ENCODE data around the gene DCP1A.
"Not testable (repeated sequence)": the region's sequence is repeated elsewhere in the genome, so short reads cannot be mapped to it uniquely, and the experiment has no call there.

The DCP1A gene

DNA sequence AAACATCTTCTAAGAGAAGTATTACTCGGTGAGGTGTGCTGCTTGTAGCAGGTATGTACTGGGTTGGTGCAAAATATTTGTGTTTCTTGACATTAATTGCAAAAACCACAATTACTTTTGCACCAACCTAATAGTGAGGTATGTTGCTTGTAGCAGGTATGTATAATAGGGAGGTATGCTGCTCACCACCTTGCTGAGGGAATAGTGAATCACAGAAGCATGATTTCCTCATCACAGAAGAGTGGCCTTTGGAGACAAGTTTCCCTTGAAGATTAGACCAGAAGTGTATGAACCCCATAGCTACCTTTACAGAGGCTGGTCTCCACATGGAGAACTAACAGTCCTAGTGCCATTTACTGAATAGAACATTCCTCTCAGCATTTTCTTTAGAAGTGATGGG is 15.5 kb downstream of the DCP1A start:
- Histone ChIP-seq H3K4me1 (ENCODE audit: control insufficient read depth in 2 of 2, insufficient read depth in 2 of 2, low read length in 2 of 2) (no peaks in the 10 kb centered on the region), H3K9me3 (ENCODE audit: control insufficient read depth in 2 of 2, low read length in 2 of 2) (no peaks in the 10 kb centered on the region), H3K9ac (ENCODE audit: low read depth in 1 of 2, low read length in 2 of 2) (no peak overlapping the region), H3K27ac (ENCODE audit: low read depth in 2 of 2, low read length in 2 of 2) (no peak overlapping the region), H3K27me3 (ENCODE audit: control insufficient read depth in 2 of 2, insufficient read depth in 2 of 2, low read length in 2 of 2) (no peaks in the 10 kb centered on the region), H3K36me3 (ENCODE audit: control insufficient read depth in 2 of 2, insufficient read depth in 2 of 2, low read length in 2 of 2) (peaks cover 13 to 26% of the 10 kb centered on the region in 2 donors), H3K4me3 (ENCODE audit: low read length in 2 of 2) (no peak overlapping the region)

DNA sequence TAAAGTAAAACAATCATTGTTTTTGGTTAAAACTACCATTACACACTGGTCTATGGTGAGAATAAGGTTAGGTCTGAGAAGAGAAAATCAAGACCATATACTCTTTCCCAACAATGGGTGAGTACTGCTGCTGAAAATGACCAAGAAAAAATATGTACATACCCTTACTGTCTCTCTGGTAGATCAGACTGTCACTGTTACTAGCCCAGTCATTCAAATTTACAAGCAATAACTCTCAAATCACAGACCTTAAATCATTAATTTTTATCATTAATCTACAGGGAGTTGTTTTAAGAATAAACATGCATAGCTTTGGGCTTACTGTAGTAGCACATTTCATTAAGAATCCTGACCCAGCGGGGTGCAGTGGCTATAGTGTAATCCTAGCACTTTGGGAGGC is 17.4 kb downstream of the DCP1A start:
- H3K27me3 ChIP-seq (ENCODE audit: control insufficient read depth in 2 of 2, insufficient read depth in 2 of 2, low read length in 2 of 2) = no peaks in the 10 kb centered on the region
- H3K9ac ChIP-seq (ENCODE audit: low read depth in 1 of 2, low read length in 2 of 2) = no peak overlapping the region
- H3K27ac ChIP-seq (ENCODE audit: low read depth in 2 of 2, low read length in 2 of 2) = no peak overlapping the region
- no peak overlapping the region for H3K4me3 ChIP-seq (ENCODE audit: low read length in 2 of 2)
- H3K4me1 ChIP-seq (ENCODE audit: control insufficient read depth in 2 of 2, insufficient read depth in 2 of 2, low read length in 2 of 2) = no peaks in the 10 kb centered on the region
- peaks cover 18 to 29% of the 10 kb centered on the region in 2 donors for H3K36me3 ChIP-seq (ENCODE audit: control insufficient read depth in 2 of 2, insufficient read depth in 2 of 2, low read length in 2 of 2)
- no peaks in the 10 kb centered on the region for H3K9me3 ChIP-seq (ENCODE audit: control insufficient read depth in 2 of 2, low read length in 2 of 2)

DNA sequence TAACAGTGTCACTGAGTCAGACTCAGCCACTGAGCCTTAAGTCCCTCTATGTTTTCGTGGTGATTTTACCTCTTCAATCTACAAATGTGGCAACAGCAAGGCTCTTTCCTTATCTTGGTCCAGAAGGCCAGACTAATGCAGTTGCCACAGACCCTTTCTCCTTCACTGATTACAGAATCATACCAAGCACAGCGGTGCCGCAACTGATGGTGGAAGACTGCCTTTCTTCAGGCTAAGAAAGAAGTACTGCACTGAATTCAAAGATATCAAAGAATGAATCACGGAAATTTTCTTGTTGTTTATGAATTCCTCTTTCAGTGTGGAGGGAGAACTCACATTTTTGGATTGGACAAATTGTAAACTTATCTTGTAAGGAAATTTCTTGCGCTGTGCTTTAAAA is 18.6 kb downstream of the DCP1A start:
- H3K9ac ChIP-seq (ENCODE audit: low read depth in 1 of 2, low read length in 2 of 2) = no peak overlapping the region
- H3K9me3 ChIP-seq (ENCODE audit: control insufficient read depth in 2 of 2, low read length in 2 of 2) = no peaks in the 10 kb centered on the region
- no peaks in the 10 kb centered on the region for H3K4me1 ChIP-seq (ENCODE audit: control insufficient read depth in 2 of 2, insufficient read depth in 2 of 2, low read length in 2 of 2)
- no peak overlapping the region for H3K4me3 ChIP-seq (ENCODE audit: low read length in 2 of 2)
- H3K27ac ChIP-seq (ENCODE audit: low read depth in 2 of 2, low read length in 2 of 2) = no peak overlapping the region
- H3K36me3 ChIP-seq (ENCODE audit: control insufficient read depth in 2 of 2, insufficient read depth in 2 of 2, low read length in 2 of 2) = peaks cover 15 to 22% of the 10 kb centered on the region in 2 donors
- no peaks in the 10 kb centered on the region for H3K27me3 ChIP-seq (ENCODE audit: control insufficient read depth in 2 of 2, insufficient read depth in 2 of 2, low read length in 2 of 2)

DNA sequence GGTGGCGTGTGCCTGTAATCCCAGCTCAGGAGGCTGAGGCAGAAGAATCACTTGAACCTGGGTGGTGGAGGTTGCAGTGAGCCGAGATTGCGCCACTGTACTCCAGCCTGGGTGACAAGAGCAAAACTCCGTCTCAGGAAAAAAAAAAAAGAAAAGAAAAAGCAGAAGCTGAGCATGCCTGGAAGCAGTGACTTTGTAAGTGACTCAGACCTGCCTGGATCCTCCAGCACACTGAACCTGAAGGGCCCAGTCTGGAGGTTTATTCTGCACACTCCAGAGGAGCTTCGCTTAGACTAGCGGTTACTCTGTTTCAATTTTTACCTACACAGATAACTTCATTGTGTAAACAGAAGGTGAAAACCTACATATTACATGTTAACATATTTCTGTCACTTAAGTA is 19.4 kb downstream of the DCP1A start:
- not testable (repeated sequence) for H3K27me3 ChIP-seq (ENCODE audit: control insufficient read depth in 2 of 2, insufficient read depth in 2 of 2, low read length in 2 of 2); H3K9ac ChIP-seq (ENCODE audit: low read depth in 1 of 2, low read length in 2 of 2); H3K4me1 ChIP-seq (ENCODE audit: control insufficient read depth in 2 of 2, insufficient read depth in 2 of 2, low read length in 2 of 2); H3K4me3 ChIP-seq (ENCODE audit: low read length in 2 of 2); H3K27ac ChIP-seq (ENCODE audit: low read depth in 2 of 2, low read length in 2 of 2); H3K9me3 ChIP-seq (ENCODE audit: control insufficient read depth in 2 of 2, low read length in 2 of 2)
- peaks cover 13 to 20% of the 10 kb centered on the region in 2 donors for H3K36me3 ChIP-seq (ENCODE audit: control insufficient read depth in 2 of 2, insufficient read depth in 2 of 2, low read length in 2 of 2)

DNA sequence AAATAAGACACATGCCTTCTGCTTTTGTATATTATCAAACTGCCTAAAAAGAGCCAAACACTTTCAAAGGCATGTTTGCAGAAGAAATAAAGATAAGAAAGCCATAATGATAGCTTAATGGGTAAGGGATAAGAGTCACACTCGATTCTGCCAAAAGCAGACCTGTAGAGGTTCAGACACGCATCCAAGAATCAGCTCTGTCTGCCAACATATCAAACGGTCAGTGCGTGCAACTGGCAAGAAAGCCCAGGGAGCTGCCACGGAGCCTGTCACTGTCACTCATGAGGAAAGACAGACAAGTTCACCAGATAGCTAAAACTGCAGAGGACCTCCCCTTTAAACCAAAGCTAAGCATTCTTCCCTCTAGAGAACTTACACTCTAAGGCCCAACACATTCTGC is 23.2 kb downstream of the DCP1A start:
- no peaks in the 10 kb centered on the region for H3K27me3 ChIP-seq (ENCODE audit: control insufficient read depth in 2 of 2, insufficient read depth in 2 of 2, low read length in 2 of 2)
- H3K9ac ChIP-seq (ENCODE audit: low read depth in 1 of 2, low read length in 2 of 2) = no peak overlapping the region
- no peak overlapping the region for H3K27ac ChIP-seq (ENCODE audit: low read depth in 2 of 2, low read length in 2 of 2)
- no peaks in the 10 kb centered on the region for H3K4me1 ChIP-seq (ENCODE audit: control insufficient read depth in 2 of 2, insufficient read depth in 2 of 2, low read length in 2 of 2)
- H3K36me3 ChIP-seq (ENCODE audit: control insufficient read depth in 2 of 2, insufficient read depth in 2 of 2, low read length in 2 of 2) = peaks cover 8 to 9% of the 10 kb centered on the region in 2 donors
- no peaks in the 10 kb centered on the region for H3K9me3 ChIP-seq (ENCODE audit: control insufficient read depth in 2 of 2, low read length in 2 of 2)
- H3K4me3 ChIP-seq (ENCODE audit: low read length in 2 of 2) = no peak overlapping the region

DNA sequence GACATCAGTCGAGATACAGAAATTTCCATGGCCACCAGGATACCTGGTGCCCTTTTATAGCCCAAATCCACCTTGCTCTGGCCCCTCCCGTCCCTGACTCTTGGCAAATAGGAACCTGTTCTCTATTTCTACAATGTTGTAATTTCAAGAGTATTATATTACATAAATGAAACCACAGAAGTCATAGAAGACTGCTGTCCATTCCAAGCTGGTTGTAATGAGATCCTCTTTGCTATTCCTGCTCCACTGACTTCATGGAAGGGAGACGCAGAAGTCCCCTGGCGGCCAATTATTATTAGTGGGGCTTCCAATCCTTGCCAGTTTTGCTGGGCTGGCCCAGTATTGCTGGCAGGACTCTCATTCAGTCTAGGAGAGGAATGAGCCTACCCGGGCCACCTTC is 26.6 kb downstream of the DCP1A start:
- Histone ChIP-seq H3K9ac (ENCODE audit: low read depth in 1 of 2, low read length in 2 of 2) (no peak overlapping the region), H3K27ac (ENCODE audit: low read depth in 2 of 2, low read length in 2 of 2) (no peak overlapping the region), H3K4me1 (ENCODE audit: control insufficient read depth in 2 of 2, insufficient read depth in 2 of 2, low read length in 2 of 2) (no peaks in the 10 kb centered on the region), H3K4me3 (ENCODE audit: low read length in 2 of 2) (no peak overlapping the region), H3K9me3 (ENCODE audit: control insufficient read depth in 2 of 2, low read length in 2 of 2) (no peaks in the 10 kb centered on the region), H3K36me3 (ENCODE audit: control insufficient read depth in 2 of 2, insufficient read depth in 2 of 2, low read length in 2 of 2) (peaks cover 9 to 10% of the 10 kb centered on the region in 2 donors), H3K27me3 (ENCODE audit: control insufficient read depth in 2 of 2, insufficient read depth in 2 of 2, low read length in 2 of 2) (no peaks in the 10 kb centered on the region)

DNA sequence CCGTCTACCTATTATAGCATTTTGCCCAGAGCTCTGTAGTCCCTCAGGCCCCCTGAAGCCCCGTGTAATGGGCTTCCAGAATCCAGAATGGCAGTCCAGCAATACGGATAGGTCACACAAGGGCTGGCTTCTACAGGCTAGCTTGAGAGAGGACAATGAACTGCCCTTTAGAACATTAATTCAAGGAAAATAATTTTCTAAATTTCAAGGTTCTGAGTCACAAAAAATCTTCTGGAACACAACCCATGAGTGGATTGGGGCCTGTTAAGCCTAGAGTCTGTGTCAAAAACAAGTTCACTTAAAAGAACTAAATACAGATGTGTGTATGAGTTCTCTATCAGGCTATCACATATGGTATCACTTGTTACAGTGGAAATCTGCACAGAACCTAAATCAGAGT is 28.8 kb downstream of the DCP1A start:
- no peak overlapping the region for H3K9ac ChIP-seq (ENCODE audit: low read depth in 1 of 2, low read length in 2 of 2)

DNA sequence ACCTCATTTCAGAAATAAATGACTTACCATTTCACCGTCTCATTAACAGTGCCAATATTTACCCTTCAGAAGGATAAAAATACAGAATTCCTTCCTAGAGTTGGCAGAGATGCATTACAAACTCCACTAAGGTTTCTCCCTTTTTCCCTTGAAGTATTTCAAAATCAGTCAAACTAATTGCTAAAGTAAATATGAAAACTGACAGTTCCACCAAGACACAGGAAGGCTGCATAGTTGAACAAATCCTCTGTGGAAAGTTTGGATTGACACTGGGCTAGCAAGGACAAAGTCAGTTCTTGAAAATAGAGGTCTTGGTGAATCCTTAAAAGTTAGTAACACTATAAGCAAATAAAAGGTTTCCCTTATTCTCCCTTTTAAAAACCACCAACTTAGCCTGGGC is 34.5 kb downstream of the DCP1A start:
- H3K27ac ChIP-seq (ENCODE audit: low read depth in 2 of 2, low read length in 2 of 2) = no peak overlapping the region
- H3K4me1 ChIP-seq (ENCODE audit: control insufficient read depth in 2 of 2, insufficient read depth in 2 of 2, low read length in 2 of 2) = no peaks in the 10 kb centered on the region
- no peak overlapping the region for H3K4me3 ChIP-seq (ENCODE audit: low read length in 2 of 2)
- H3K36me3 ChIP-seq (ENCODE audit: control insufficient read depth in 2 of 2, insufficient read depth in 2 of 2, low read length in 2 of 2) = peaks cover 24 to 38% of the 10 kb centered on the region in 2 donors
- H3K9ac ChIP-seq (ENCODE audit: low read depth in 1 of 2, low read length in 2 of 2) = no peak overlapping the region
- no peaks in the 10 kb centered on the region for H3K27me3 ChIP-seq (ENCODE audit: control insufficient read depth in 2 of 2, insufficient read depth in 2 of 2, low read length in 2 of 2)
- H3K9me3 ChIP-seq (ENCODE audit: control insufficient read depth in 2 of 2, low read length in 2 of 2) = no peaks in the 10 kb centered on the region

More for the DNA sequence above, 28.8 kb downstream of the DCP1A start:
- H3K9me3 ChIP-seq (ENCODE audit: control insufficient read depth in 2 of 2, low read length in 2 of 2) = no peaks in the 10 kb centered on the region
- H3K36me3 ChIP-seq (ENCODE audit: control insufficient read depth in 2 of 2, insufficient read depth in 2 of 2, low read length in 2 of 2) = peaks cover 9 to 10% of the 10 kb centered on the region in 2 donors
- no peak overlapping the region for H3K4me3 ChIP-seq (ENCODE audit: low read length in 2 of 2)
- no peaks in the 10 kb centered on the region for H3K4me1 ChIP-seq (ENCODE audit: control insufficient read depth in 2 of 2, insufficient read depth in 2 of 2, low read length in 2 of 2)
- H3K27ac ChIP-seq (ENCODE audit: low read depth in 2 of 2, low read length in 2 of 2) = no peak overlapping the region
- no peaks in the 10 kb centered on the region for H3K27me3 ChIP-seq (ENCODE audit: control insufficient read depth in 2 of 2, insufficient read depth in 2 of 2, low read length in 2 of 2)

DNA sequence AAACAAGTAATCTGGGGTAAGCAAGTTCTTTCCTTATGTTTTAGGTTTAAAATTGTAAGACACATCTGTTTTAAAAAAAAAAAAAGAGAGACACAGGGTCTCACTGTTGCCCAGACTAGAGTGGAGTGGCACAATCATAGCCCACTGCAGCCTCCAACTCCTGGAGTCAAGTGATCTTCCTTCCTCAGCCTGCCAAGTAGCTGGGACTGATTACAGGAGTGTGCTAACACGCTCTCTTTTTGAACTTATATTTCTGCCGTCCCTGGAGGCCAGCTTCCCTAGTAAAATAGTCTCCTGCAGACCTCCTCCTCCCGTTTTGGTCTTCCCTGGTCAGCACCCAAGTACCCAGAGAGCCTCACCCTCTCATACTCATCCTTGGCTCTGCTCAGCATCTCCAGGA is 35.5 kb downstream of the DCP1A start:
- H3K36me3 ChIP-seq (ENCODE audit: control insufficient read depth in 2 of 2, insufficient read depth in 2 of 2, low read length in 2 of 2) = peaks cover 24 to 40% of the 10 kb centered on the region in 2 donors
- no peaks in the 10 kb centered on the region for H3K9me3 ChIP-seq (ENCODE audit: control insufficient read depth in 2 of 2, low read length in 2 of 2)
- H3K4me3 ChIP-seq (ENCODE audit: low read length in 2 of 2) = no peak overlapping the region
- H3K27me3 ChIP-seq (ENCODE audit: control insufficient read depth in 2 of 2, insufficient read depth in 2 of 2, low read length in 2 of 2) = no peaks in the 10 kb centered on the region
- H3K27ac ChIP-seq (ENCODE audit: low read depth in 2 of 2, low read length in 2 of 2) = no peak overlapping the region
- no peaks in the 10 kb centered on the region for H3K4me1 ChIP-seq (ENCODE audit: control insufficient read depth in 2 of 2, insufficient read depth in 2 of 2, low read length in 2 of 2)
- H3K9ac ChIP-seq (ENCODE audit: low read depth in 1 of 2, low read length in 2 of 2) = no peak overlapping the region

DNA sequence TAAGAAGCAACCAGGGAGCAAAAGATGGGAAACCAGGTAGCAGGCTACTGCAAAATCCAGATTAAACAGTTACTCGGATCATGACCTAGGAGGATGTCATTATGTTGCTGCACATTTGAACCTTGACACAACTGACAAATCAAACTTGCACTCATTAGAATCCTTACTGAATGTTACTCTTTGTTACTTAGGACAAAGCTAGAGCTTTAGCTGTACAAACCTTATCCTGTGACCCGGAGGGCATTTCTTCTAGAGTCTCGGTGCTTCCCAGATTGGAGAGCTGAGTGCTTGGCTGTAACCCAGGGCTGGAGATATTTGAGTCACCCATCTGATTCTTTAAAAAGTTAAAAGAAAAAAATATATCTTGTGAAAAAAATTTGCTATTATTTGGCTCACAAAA is 43.4 kb downstream of the DCP1A start:
- Histone ChIP-seq H3K36me3 (ENCODE audit: control insufficient read depth in 2 of 2, insufficient read depth in 2 of 2, low read length in 2 of 2) (peaks cover 22 to 35% of the 10 kb centered on the region in 2 donors), H3K27ac (ENCODE audit: low read depth in 2 of 2, low read length in 2 of 2) (no peak overlapping the region), H3K9ac (ENCODE audit: low read depth in 1 of 2, low read length in 2 of 2) (no peak overlapping the region), H3K4me3 (ENCODE audit: low read length in 2 of 2) (no peak overlapping the region), H3K4me1 (ENCODE audit: control insufficient read depth in 2 of 2, insufficient read depth in 2 of 2, low read length in 2 of 2) (no peaks in the 10 kb centered on the region), H3K27me3 (ENCODE audit: control insufficient read depth in 2 of 2, insufficient read depth in 2 of 2, low read length in 2 of 2) (no peaks in the 10 kb centered on the region), H3K9me3 (ENCODE audit: control insufficient read depth in 2 of 2, low read length in 2 of 2) (no peaks in the 10 kb centered on the region)

DNA sequence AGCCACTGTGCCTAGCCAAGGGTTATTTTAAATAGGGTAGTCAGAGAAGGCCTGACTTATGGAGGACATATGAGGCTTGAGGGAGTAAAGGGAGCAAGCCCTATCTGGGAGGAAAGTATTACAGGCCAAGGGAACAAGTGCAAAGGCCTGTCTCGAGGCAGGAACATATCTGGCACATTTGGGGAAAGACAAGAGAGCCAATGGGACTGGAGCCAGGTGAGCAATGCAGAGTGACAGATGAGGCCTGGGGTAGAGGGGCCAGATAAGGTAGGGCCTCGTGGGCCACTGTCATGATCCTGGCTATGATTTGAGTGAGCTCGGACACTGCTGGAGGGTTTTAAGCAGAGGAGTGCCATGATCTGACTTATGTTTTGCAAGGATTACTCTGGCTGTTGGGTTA is 43.8 kb downstream of the DCP1A start:
- Histone ChIP-seq H3K9me3 (ENCODE audit: control insufficient read depth in 2 of 2, low read length in 2 of 2) (no peaks in the 10 kb centered on the region), H3K27ac (ENCODE audit: low read depth in 2 of 2, low read length in 2 of 2) (no peak overlapping the region), H3K9ac (ENCODE audit: low read depth in 1 of 2, low read length in 2 of 2) (no peak overlapping the region), H3K4me3 (ENCODE audit: low read length in 2 of 2) (no peak overlapping the region), H3K4me1 (ENCODE audit: control insufficient read depth in 2 of 2, insufficient read depth in 2 of 2, low read length in 2 of 2) (no peaks in the 10 kb centered on the region), H3K36me3 (ENCODE audit: control insufficient read depth in 2 of 2, insufficient read depth in 2 of 2, low read length in 2 of 2) (peaks cover 26 to 35% of the 10 kb centered on the region in 2 donors), H3K27me3 (ENCODE audit: control insufficient read depth in 2 of 2, insufficient read depth in 2 of 2, low read length in 2 of 2) (no peaks in the 10 kb centered on the region)

Measured in mucosa of rectum (tissue), 2 donors.